Activated CD4-positive, alpha-beta memory T cell treated with anti-CD3 and anti-CD28 coated beads for 36 hours (primary cell): ENCODE measurements around the gene LHPP. TPM values are rescaled to one million over a fixed set of nuclear protein-coding genes. Genes with fewer than 3 reads are reported as not detected.
A peak's percentile ranks its signal among the peaks of the same experiment; 100 is the strongest.

ENCODE experiments used
- CTCF ChIA-PET: fragments of 350-600 bp; sonication (Branson Sonifier 250); formaldehyde crosslinking; loops from one replicate; lab custom pipeline; 2021; ENCODE audit warnings: antibody characterized with exemption, inconsistent platforms; lab: Charles Lee
- POLR2A ChIA-PET: fragments of 350-600 bp; sonication (Branson Sonifier 250); formaldehyde crosslinking; loops from one replicate; lab custom pipeline; 2021; ENCODE audit warnings: antibody characterized with exemption; lab: Charles Lee
- DNase-seq: peaks from one replicate; pipeline ENCODE4 v3.0.0-alpha.2; 2020
- H3K27ac Mint-ChIP-seq: one replicate; pipeline ENCODE4 v1.8.0; 2021; ENCODE audit warnings: mixed read lengths
- H3K27me3 Mint-ChIP-seq: one replicate; pipeline ENCODE4 v1.8.0; 2021; ENCODE audit warnings: mixed read lengths
- H3K36me3 Mint-ChIP-seq: one replicate; pipeline ENCODE4 v1.8.0; 2021; ENCODE audit warnings: mixed read lengths
- H3K4me1 Mint-ChIP-seq: one replicate; pipeline ENCODE4 v1.8.0; 2021; ENCODE audit warnings: low read depth, mixed read lengths
- H3K4me3 Mint-ChIP-seq: one replicate; pipeline ENCODE4 v1.8.0; 2021; ENCODE audit warnings: mild to moderate bottlenecking, mixed read lengths
- H3K9me3 Mint-ChIP-seq: one replicate; pipeline ENCODE4 v1.8.0; 2021; ENCODE audit warnings: mixed read lengths
- intact Hi-C: fragments of 100-400 bp; cut with micrococcal nuclease; formaldehyde crosslinking; loops from one replicate; pipeline ENCODE4 v1.15.1; 2023
- total RNA-seq, 2 experiments: library from RNA; stranded (reverse); gene quantifications; one replicate each; pipeline ENCODE4 v1.2.3, GENCODE V29; 2021

Gene LHPP
- total RNA-seq, 2 experiments from 2014 or later = 10.1 to 12.3 TPM

DNA sequence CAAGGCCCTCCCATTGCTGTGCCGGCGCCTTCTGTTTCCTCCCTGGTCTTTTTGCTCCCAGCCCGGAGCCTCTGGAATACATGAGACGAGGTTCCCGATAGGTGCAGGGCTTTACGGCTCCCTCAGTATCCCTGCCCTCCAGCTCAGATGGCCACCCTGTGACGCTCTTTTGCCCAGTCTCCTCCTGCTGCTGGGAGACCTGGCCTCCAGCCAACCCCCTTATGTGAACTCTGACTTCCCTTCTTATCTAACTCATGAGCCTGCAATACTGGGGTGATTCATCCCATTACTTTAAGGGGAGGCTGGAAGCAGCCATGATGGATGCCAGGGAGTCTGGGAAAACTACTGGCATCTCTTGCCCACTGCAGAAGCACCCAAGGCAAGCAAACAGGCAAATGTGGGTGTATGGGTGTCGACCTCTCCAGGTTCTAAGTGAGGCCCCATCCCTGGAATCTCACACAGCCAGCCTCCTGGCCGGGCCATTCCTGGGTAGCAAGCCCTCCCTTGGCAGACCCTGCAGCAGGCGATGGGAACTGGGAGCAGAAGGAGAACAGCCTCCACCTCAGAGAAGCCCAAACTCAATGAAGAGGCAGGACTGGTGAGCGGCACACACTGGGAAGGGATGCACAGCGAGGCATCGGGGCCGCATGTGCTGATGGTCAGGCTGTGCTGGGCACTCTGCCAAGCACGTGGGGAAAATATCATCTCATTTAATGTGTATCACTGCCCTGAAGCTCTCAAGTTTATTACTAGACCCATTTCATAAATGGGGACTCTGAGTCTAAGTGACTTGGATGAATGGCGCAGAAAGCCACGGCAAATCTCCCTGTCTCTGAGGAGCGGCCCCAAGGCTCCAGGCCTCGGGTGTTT lies 185.1 kb downstream of the LHPP start:
- ChIA-PET POLR2A (interaction anchor here (0.8 to 3.1 kb wide), 6 partner anchors 9 to 94 kb away, joined by 3 to 28 read pairs (median 4); no protein-coding TSS in a partner anchor), CTCF (interaction anchor here (0.6 to 5.7 kb wide), 18 partner anchors 12 to 99 kb away, joined by 3 to 39 read pairs (median 4); no protein-coding TSS in a partner anchor)
- H3K4me3 Mint-ChIP-seq = no peak overlapping the region
- DNase-seq = no peak
- H3K9me3 Mint-ChIP-seq = no peaks in the 10 kb centered on the region
- peak overlapping the region; percentile 93 for H3K27ac Mint-ChIP-seq
- H3K27me3 Mint-ChIP-seq = no peaks in the 10 kb centered on the region
- intact Hi-C loops = loop anchor here (5.0 kb wide), 1 partner anchor 271 kb away; no protein-coding TSS in a partner anchor
- H3K36me3 Mint-ChIP-seq = peaks cover 9% of the 10 kb centered on the region
- peaks cover 89% of the 10 kb centered on the region for H3K4me1 Mint-ChIP-seq

GRCh38 chr10:124647421-124648130 lies 186.0 kb downstream of the LHPP start:
- DNase-seq = peak; percentile 87
- Mint-ChIP-seq H3K9me3 (no peaks in the 10 kb centered on the region), H3K36me3 (peaks cover 6% of the 10 kb centered on the region), H3K4me1 (peaks cover 91% of the 10 kb centered on the region), H3K27me3 (no peaks in the 10 kb centered on the region), H3K27ac (peak overlapping the region; percentile 93), H3K4me3 (peak overlapping the region; percentile 58)
- ChIA-PET POLR2A (interaction anchor here (0.8 to 3.1 kb wide), 7 partner anchors 10 to 93 kb away, joined by 3 to 28 read pairs (median 3); no protein-coding TSS in a partner anchor), CTCF (interaction anchor here (0.6 to 5.7 kb wide), 17 partner anchors 11 to 98 kb away, joined by 3 to 39 read pairs (median 4); no protein-coding TSS in a partner anchor)
- intact Hi-C loops = loop anchor here (1.0 to 5.0 kb wide), 6 partner anchors 21 to 270 kb away; no protein-coding TSS in a partner anchor

GRCh38 chr10:124648131-124648475 lies 186.5 kb downstream of the LHPP start:
- Mint-ChIP-seq H3K9me3 (no peaks in the 10 kb centered on the region), H3K4me1 (peaks cover 91% of the 10 kb centered on the region), H3K27me3 (no peaks in the 10 kb centered on the region), H3K27ac (peak overlapping the region; percentile 93), H3K4me3 (peak overlapping the region; percentile 58), H3K36me3 (peaks cover 2% of the 10 kb centered on the region)
- intact Hi-C loops = loop anchor here (1.0 to 5.0 kb wide), 6 partner anchors 21 to 269 kb away; no protein-coding TSS in a partner anchor
- POLR2A ChIA-PET = interaction anchor here (1.0 to 3.1 kb wide), 6 partner anchors 10 to 70 kb away, joined by 3 to 28 read pairs (median 6); no protein-coding TSS in a partner anchor
- no peak for DNase-seq
- CTCF ChIA-PET = interaction anchor here (1.0 to 5.7 kb wide), 12 partner anchors 11 to 97 kb away, joined by 3 to 39 read pairs (median 10); no protein-coding TSS in a partner anchor

GRCh38 chr10:124648738-124649137 lies 187.1 kb downstream of the LHPP start:
- Mint-ChIP-seq H3K9me3 (no peaks in the 10 kb centered on the region), H3K36me3 (peaks cover 2% of the 10 kb centered on the region), H3K4me3 (no peak overlapping the region), H3K27ac (peak overlapping the region; percentile 93), H3K4me1 (peaks cover 93% of the 10 kb centered on the region), H3K27me3 (no peaks in the 10 kb centered on the region)
- intact Hi-C loops = loop anchor here (1.0 to 5.0 kb wide), 6 partner anchors 22 to 269 kb away; no protein-coding TSS in a partner anchor
- ChIA-PET POLR2A (interaction anchor here (0.7 to 3.1 kb wide), 7 partner anchors 23 to 70 kb away, joined by 3 to 28 read pairs (median 3); no protein-coding TSS in a partner anchor), CTCF (interaction anchor here (0.7 to 5.7 kb wide), 12 partner anchors 10 to 97 kb away, joined by 3 to 39 read pairs (median 11); no protein-coding TSS in a partner anchor)
- peak; percentile 84 for DNase-seq

DNA sequence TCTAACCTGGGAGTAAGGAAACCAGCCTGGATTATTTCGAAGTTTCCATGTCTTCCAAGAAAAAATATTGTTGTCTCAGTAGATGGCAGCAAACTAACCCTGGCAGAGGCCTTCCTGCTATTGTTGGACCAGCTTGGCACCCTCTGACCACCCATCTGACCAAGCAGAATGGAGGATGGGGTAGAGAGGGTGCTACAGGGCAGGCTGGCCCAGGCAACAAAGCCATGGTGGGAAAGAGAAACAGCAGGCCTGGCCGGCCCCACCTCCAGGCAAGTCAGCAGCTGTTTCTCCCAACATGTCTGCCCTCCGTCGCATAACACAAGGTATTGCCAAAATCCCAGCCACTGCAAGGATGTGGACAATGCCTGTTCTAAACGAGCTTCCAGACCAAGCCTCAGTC lies 187.6 kb downstream of the LHPP start:
- no peak for DNase-seq
- CTCF ChIA-PET = interaction anchor here (0.7 to 5.7 kb wide), 11 partner anchors 10 to 96 kb away, joined by 3 to 39 read pairs (median 12); no protein-coding TSS in a partner anchor
- POLR2A ChIA-PET = interaction anchor here (0.7 to 3.1 kb wide), 7 partner anchors 22 to 69 kb away, joined by 3 to 28 read pairs (median 3); no protein-coding TSS in a partner anchor
- Mint-ChIP-seq H3K9me3 (no peaks in the 10 kb centered on the region), H3K27ac (peak overlapping the region; percentile 93), H3K27me3 (no peaks in the 10 kb centered on the region), H3K4me3 (no peak overlapping the region), H3K36me3 (peaks cover 2% of the 10 kb centered on the region), H3K4me1 (peaks cover 93% of the 10 kb centered on the region)
- intact Hi-C loops = loop anchor here (2.0 to 5.0 kb wide), 3 partner anchors 22 to 268 kb away; no protein-coding TSS in a partner anchor

DNA sequence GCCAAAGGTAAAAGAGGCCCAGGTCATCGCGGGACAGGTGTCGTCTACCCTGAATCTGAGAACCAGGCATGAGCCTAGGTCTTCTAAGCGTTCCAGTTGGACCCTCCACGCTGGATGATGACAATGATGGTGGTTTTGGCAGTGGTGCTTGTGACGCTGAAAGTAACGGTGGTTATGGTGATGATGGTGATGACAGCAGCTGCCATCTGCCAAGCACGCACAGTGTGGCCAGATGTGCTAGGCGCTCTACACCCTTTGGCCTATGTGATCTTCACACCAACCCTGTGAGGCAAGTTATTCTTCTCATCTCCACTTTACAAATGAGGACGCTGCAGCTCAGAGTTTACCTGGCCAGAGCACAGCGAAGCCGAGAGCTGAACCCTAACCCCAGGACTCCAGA lies 188.6 kb downstream of the LHPP start:
- Mint-ChIP-seq H3K27ac (peak overlapping the region; percentile 76), H3K9me3 (no peaks in the 10 kb centered on the region), H3K27me3 (no peaks in the 10 kb centered on the region), H3K4me3 (peak overlapping the region; percentile 20), H3K36me3 (peaks cover 2% of the 10 kb centered on the region), H3K4me1 (peaks cover 95% of the 10 kb centered on the region)
- no peak for DNase-seq
- CTCF ChIA-PET = interaction anchor here (1.4 to 5.7 kb wide), 6 partner anchors 9 to 91 kb away, joined by 3 to 39 read pairs (median 23); no protein-coding TSS in a partner anchor
- intact Hi-C loops = loop anchor here (1.0 to 2.0 kb wide), 2 partner anchors 9 to 83 kb away; no protein-coding TSS in a partner anchor
- POLR2A ChIA-PET = interaction anchor here (1.3 to 3.1 kb wide), 4 partner anchors 9 to 79 kb away, joined by 3 to 20 read pairs (median 8); no protein-coding TSS in a partner anchor

- ChIA-PET POLR2A (interaction anchor here (1.2 to 3.1 kb wide), 5 partner anchors 8 to 79 kb away, joined by 3 to 20 read pairs (median 4); no protein-coding TSS in a partner anchor), CTCF (interaction anchor here (1.4 to 5.7 kb wide), 5 partner anchors 8 to 90 kb away, joined by 3 to 39 read pairs (median 26); no protein-coding TSS in a partner anchor)
- peak overlapping the region; percentile 76 for H3K27ac Mint-ChIP-seq
- peaks cover 2% of the 10 kb centered on the region for H3K36me3 Mint-ChIP-seq
- DNase-seq = peak; percentile 87
- no peaks in the 10 kb centered on the region for H3K27me3 Mint-ChIP-seq
- no peaks in the 10 kb centered on the region for H3K9me3 Mint-ChIP-seq
- intact Hi-C loops = loop anchor here (1.0 to 2.0 kb wide), 2 partner anchors 10 to 82 kb away; no protein-coding TSS in a partner anchor
- H3K4me3 Mint-ChIP-seq = peak overlapping the region; percentile 20
- peaks cover 94% of the 10 kb centered on the region for H3K4me1 Mint-ChIP-seq
Measured at GRCh38 chr10:124650820-124651401, 189.3 kb downstream of the LHPP start.

GRCh38 chr10:124651402-124651891 lies 189.8 kb downstream of the LHPP start:
- intact Hi-C loops = loop anchor here (2.0 kb wide), 1 partner anchor 81 kb away; no protein-coding TSS in a partner anchor
- ChIA-PET CTCF (interaction anchor here (3.2 to 5.7 kb wide), 4 partner anchors 7 to 90 kb away, joined by 20 to 39 read pairs (median 28); no protein-coding TSS in a partner anchor), POLR2A (interaction anchor here (1.2 to 3.1 kb wide), 4 partner anchors 24 to 78 kb away, joined by 4 to 20 read pairs (median 8); no protein-coding TSS in a partner anchor)
- Mint-ChIP-seq H3K36me3 (peaks cover 2% of the 10 kb centered on the region), H3K27ac (peak overlapping the region; percentile 76), H3K4me1 (peaks cover 92% of the 10 kb centered on the region), H3K9me3 (no peaks in the 10 kb centered on the region), H3K27me3 (no peaks in the 10 kb centered on the region), H3K4me3 (no peak overlapping the region)
- no peak for DNase-seq

- Mint-ChIP-seq H3K27me3 (no peaks in the 10 kb centered on the region), H3K27ac (peak overlapping the region; percentile 76), H3K4me1 (peaks cover 88% of the 10 kb centered on the region), H3K9me3 (no peaks in the 10 kb centered on the region), H3K4me3 (no peak overlapping the region), H3K36me3 (peaks cover 2% of the 10 kb centered on the region)
- POLR2A ChIA-PET = no interaction called here
- no peak for DNase-seq
- CTCF ChIA-PET = no interaction called here
- intact Hi-C loops = no loop called here
Measured at GRCh38 chr10:124652200-124652599, 190.6 kb downstream of the LHPP start.

DNA sequence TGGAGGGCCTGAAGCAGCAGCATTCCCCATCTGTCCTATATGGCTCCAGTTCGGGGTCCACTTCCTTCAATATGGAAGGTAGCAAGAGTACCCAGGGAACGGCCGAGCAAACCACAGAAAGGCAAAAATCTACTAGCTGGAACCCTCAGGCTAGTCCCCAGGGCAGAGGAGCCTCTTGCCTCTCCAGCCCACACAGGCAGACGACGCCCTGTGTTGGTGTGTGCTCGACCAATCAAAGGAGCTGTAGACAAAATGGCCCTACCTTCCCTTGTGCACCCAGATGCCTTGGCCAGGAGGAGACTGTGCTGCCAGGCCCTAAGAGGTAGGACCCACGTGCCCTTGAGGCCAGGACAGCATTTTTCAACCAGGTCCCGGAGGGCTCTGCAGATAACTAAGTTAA lies 191.1 kb downstream of the LHPP start:
- ChIA-PET POLR2A (no interaction called here), CTCF (interaction anchor here (0.6 to 0.9 kb wide), 2 partner anchors 25 to 89 kb away, joined by 3 to 4 read pairs; no protein-coding TSS in a partner anchor)
- H3K4me1 Mint-ChIP-seq = peaks cover 88% of the 10 kb centered on the region
- H3K36me3 Mint-ChIP-seq = peaks cover 5% of the 10 kb centered on the region
- H3K9me3 Mint-ChIP-seq = no peaks in the 10 kb centered on the region
- H3K27ac Mint-ChIP-seq = peak overlapping the region; percentile 13
- H3K27me3 Mint-ChIP-seq = no peaks in the 10 kb centered on the region
- no peak overlapping the region for H3K4me3 Mint-ChIP-seq
- intact Hi-C loops = no loop called here
- DNase-seq = no peak
